Ascending aorta (tissue), 2 donors: ENCODE results near the gene PDE10A. TPM values are rescaled to one million over a fixed set of nuclear protein-coding genes. Genes with fewer than 3 reads are reported as not detected.
"Not testable (repeated sequence)": the region's sequence is repeated elsewhere in the genome, so short reads cannot be mapped to it uniquely, and the experiment has no call there.

ENCODE experiments used
- DNase-seq, 2 donors: peaks; one replicate each; pipeline ENCODE4 v3.0.0-alpha.2; 2019; ENCODE audit warnings: low spot score in 2 of 2
- H3K27ac ChIP-seq, 2 donors: fragments of 200-600 bp; sonication (generic); one replicate each; pipeline ENCODE4 v1.5.1; 2016 to 2017; ENCODE audit warnings: mild to moderate bottlenecking in 1 of 2
- H3K27me3 ChIP-seq: fragments of 200-600 bp; sonication (generic); one replicate; pipeline ENCODE4 v1.5.1; 2017
- H3K36me3 ChIP-seq, 2 donors: fragments of 200-600 bp; sonication (generic); one replicate each; pipeline ENCODE4 v1.5.1; 2016
- H3K4me1 ChIP-seq, 2 donors: fragments of 200-600 bp; sonication (generic); one replicate each; pipeline ENCODE4 v1.5.1; 2016 to 2017; ENCODE audit warnings: mild to moderate bottlenecking in 1 of 2
- H3K4me3 ChIP-seq, 2 donors: fragments of 200-600 bp; sonication (generic); one replicate each; pipeline ENCODE4 v1.5.1; 2016 to 2017; ENCODE audit warnings: mild to moderate bottlenecking in 1 of 2
- H3K9me3 ChIP-seq, 2 donors: fragments of 200-600 bp; sonication (generic); one replicate each; pipeline ENCODE4 v1.5.1; 2016
- CTCF ChIP-seq, 3 experiments: fragments of 200-600 bp in 2 of 3; fragments of 450-650 bp in 1 of 3; sonication (generic) in 2 of 3; IDR thresholded peaks; one replicate each; pipeline ENCODE4 v1.5.1; 2016 to 2019; ENCODE audit warnings: antibody characterized with exemption in 3 of 3, mild to moderate bottlenecking in 1 of 3, moderate library complexity in 1 of 3
- intact Hi-C: fragments of 100-400 bp; cut with DNase I; formaldehyde crosslinking; loops from one replicate; pipeline ENCODE4 v1.15.1; 2023
- total RNA-seq: library from RNA; depleted of rRNA; stranded (reverse); fragments of >200 nt; gene quantifications from one replicate; pipeline ENCODE4 v1.1.0, GENCODE V29; 2016

PDE10A gene
- total RNA-seq, 1 donor from 2014 or later: 2.0 TPM

- Histone ChIP-seq H3K9me3 (no peaks in the 10 kb centered on the region), H3K27ac (no peak overlapping the region), H3K4me1 (no peaks in the 10 kb centered on the region), H3K36me3 (no peaks in the 10 kb centered on the region), H3K27me3 (no peaks in the 10 kb centered on the region), H3K4me3 (no peak overlapping the region)
- TF ChIP-seq CTCF (IDR thresholded peaks at IDR 0.05): no peak
- no peak for DNase-seq
- intact Hi-C loops: no loop called here
These were observed 51.7 kb downstream of the PDE10A start for GRCh38 chr6:165611294-165611693.

GRCh38 chr6:165608577-165608976 is 54.5 kb downstream of the PDE10A start:
- H3K27ac ChIP-seq, H3K27me3 ChIP-seq, H3K9me3 ChIP-seq, H3K4me1 ChIP-seq, intact Hi-C loops, DNase-seq, H3K36me3 ChIP-seq, H3K4me3 ChIP-seq: not testable (repeated sequence)

- H3K27me3 ChIP-seq: no peaks in the 10 kb centered on the region
- no peak for DNase-seq
- no peak for TF ChIP-seq CTCF (IDR thresholded peaks at IDR 0.05)
- no peaks in the 10 kb centered on the region for H3K36me3 ChIP-seq
- intact Hi-C loops: no loop called here
- H3K4me1 ChIP-seq: no peaks in the 10 kb centered on the region
- no peak overlapping the region for H3K27ac ChIP-seq
- no peak overlapping the region for H3K4me3 ChIP-seq
- no peaks in the 10 kb centered on the region for H3K9me3 ChIP-seq
These were observed 56.4 kb downstream of the PDE10A start for GRCh38 chr6:165606740-165607008.

GRCh38 chr6:165605901-165606739 is 56.9 kb downstream of the PDE10A start:
- no peaks in the 10 kb centered on the region for H3K27me3 ChIP-seq
- DNase-seq: no peak
- H3K4me1 ChIP-seq: no peaks in the 10 kb centered on the region
- H3K4me3 ChIP-seq: no peak overlapping the region
- no peak overlapping the region for H3K27ac ChIP-seq
- no peaks in the 10 kb centered on the region for H3K9me3 ChIP-seq
- TF ChIP-seq CTCF (IDR thresholded peaks at IDR 0.05): no peak
- intact Hi-C loops: no loop called here
- H3K36me3 ChIP-seq: no peaks in the 10 kb centered on the region

GRCh38 chr6:165605182-165605875 is 57.7 kb downstream of the PDE10A start:
- intact Hi-C loops: no loop called here
- Histone ChIP-seq H3K36me3 (no peaks in the 10 kb centered on the region), H3K4me3 (no peak overlapping the region), H3K27ac (no peak overlapping the region), H3K4me1 (no peaks in the 10 kb centered on the region), H3K9me3 (no peaks in the 10 kb centered on the region), H3K27me3 (no peaks in the 10 kb centered on the region)
- DNase-seq: no peak
- TF ChIP-seq CTCF (IDR thresholded peaks at IDR 0.05): no peak

- no peaks in the 10 kb centered on the region for H3K27me3 ChIP-seq
- no peak overlapping the region for H3K4me3 ChIP-seq
- H3K36me3 ChIP-seq: no peaks in the 10 kb centered on the region
- no peaks in the 10 kb centered on the region for H3K4me1 ChIP-seq
- H3K9me3 ChIP-seq: no peaks in the 10 kb centered on the region
- no peak for DNase-seq
- H3K27ac ChIP-seq: no peak overlapping the region
- no peak for TF ChIP-seq CTCF (IDR thresholded peaks at IDR 0.05)
- intact Hi-C loops: no loop called here
These were observed 60.8 kb downstream of the PDE10A start for GRCh38 chr6:165602291-165602690.
